ENCODE results near the gene GPC5.

GPC5 gene

DNA sequence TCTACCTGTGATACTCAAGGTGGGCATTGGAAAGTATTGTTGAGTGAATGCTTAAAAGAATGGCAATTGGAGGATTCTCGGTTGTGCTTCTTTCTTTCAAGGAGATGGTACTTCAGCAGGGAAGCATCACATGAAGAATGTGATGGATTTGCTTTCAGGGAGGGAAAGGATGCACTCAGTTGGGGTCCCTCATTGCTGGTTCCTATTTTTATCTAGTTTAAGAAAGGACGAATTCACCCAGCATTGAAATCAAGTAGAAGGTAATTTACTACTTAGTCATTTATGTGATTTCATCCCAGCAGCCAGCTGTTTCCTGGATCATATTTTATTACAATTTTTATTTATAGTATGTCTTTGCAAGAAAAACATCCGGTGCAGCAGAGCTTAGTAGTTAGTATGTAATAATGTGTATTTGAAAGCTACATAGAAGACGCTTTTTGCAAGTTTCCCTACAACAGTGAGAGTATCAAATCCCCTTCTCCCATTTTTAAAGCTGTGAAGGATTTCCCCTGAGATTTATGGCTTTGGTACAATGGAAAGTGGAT lies 417.9 kb downstream of the GPC5 start:
- H3K9ac ChIP-seq (ENCODE audit: low read length), result no peak overlapping the region
- peaks cover 14% of the 10 kb centered on the region for H3K4me1 ChIP-seq (ENCODE audit: control insufficient read depth, insufficient read depth, low read length)
- DNase-seq (ENCODE audit: low read depth), result no peak
- H3K36me3 ChIP-seq (ENCODE audit: control insufficient read depth, insufficient read depth, low read length, severe bottlenecking), result no peaks in the 10 kb centered on the region
- H3K27me3 ChIP-seq (replicated peaks; ENCODE audit: control insufficient read depth, insufficient read depth, low read length), result no peaks in the 10 kb centered on the region
- H3K4me3 ChIP-seq (ENCODE audit: low read length), result no peak overlapping the region
- H3K9me3 ChIP-seq (ENCODE audit: control insufficient read depth, low read length), result no peaks in the 10 kb centered on the region

DNA sequence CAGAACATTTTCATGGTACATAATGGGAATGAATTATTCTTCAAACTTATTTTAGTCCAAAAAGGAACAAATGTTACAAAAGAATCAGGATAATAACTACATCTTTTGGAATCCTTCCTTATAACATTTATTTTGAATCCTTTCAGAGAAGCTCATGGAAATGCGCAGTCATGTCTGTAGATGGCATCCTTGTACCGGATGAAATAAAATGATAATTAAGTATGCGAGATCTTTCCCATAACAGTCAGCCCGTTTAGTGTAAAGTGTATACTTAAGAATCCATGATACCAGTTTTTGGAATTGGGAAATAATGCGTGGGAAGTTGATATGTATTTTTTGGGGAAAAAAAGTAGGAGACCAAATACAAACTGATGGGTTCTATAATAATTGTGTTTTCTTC lies 418.8 kb downstream of the GPC5 start:
- Histone ChIP-seq H3K27me3 (replicated peaks; ENCODE audit: control insufficient read depth, insufficient read depth, low read length) (no peaks in the 10 kb centered on the region), H3K9me3 (ENCODE audit: control insufficient read depth, low read length) (no peaks in the 10 kb centered on the region), H3K36me3 (ENCODE audit: control insufficient read depth, insufficient read depth, low read length, severe bottlenecking) (no peaks in the 10 kb centered on the region), H3K4me3 (ENCODE audit: low read length) (no peak overlapping the region), H3K9ac (ENCODE audit: low read length) (no peak overlapping the region), H3K4me1 (ENCODE audit: control insufficient read depth, insufficient read depth, low read length) (peaks cover 14% of the 10 kb centered on the region)
- no peak for DNase-seq (ENCODE audit: low read depth)

DNA sequence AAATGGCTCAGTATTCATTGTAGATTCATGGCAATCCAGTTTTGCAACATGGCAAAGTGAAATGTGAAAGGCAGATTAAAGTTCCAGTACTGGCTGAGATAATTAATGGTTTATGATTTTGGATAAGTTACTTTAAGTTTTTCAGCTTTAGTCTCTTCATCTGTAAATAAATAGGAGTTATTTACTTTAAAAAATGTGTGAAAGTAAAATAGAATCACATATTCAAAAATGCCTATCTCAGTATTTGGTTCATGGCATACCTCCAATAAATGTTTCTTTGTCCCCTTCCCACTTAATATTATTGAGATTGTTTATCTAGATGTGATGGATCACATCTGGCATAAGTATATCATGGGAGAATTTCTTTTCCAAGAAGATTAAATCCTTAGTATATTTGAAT lies 426.0 kb downstream of the GPC5 start:
- H3K36me3 ChIP-seq (ENCODE audit: control insufficient read depth, insufficient read depth, low read length, severe bottlenecking), result no peaks in the 10 kb centered on the region
- no peak for DNase-seq (ENCODE audit: low read depth)
- H3K9me3 ChIP-seq (ENCODE audit: control insufficient read depth, low read length), result no peaks in the 10 kb centered on the region
- H3K4me1 ChIP-seq (ENCODE audit: control insufficient read depth, insufficient read depth, low read length), result no peaks in the 10 kb centered on the region
- no peak overlapping the region for H3K9ac ChIP-seq (ENCODE audit: low read length)
- H3K4me3 ChIP-seq (ENCODE audit: low read length), result no peak overlapping the region
- H3K27me3 ChIP-seq (replicated peaks; ENCODE audit: control insufficient read depth, insufficient read depth, low read length), result no peaks in the 10 kb centered on the region

DNA sequence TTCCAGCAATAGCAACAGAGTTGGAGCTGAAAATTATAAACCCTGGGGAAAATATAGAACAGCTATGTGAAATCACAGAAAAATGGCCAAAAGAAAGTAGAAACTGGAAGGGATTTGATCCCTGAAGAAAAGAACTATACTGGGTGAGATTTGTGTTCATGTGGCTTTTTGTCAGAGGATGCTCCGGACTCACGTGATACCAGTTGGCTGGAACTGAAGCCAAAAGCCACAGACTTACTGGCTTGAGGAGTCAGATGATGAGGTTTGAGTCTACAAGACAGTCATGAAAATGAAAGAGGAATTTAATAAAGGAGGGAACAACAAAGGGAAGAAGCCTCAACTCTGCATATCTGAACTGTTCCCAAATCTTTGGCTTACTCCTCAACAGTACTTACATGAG lies 427.1 kb downstream of the GPC5 start:
- no peaks in the 10 kb centered on the region for H3K9me3 ChIP-seq (ENCODE audit: control insufficient read depth, low read length)
- H3K4me1 ChIP-seq (ENCODE audit: control insufficient read depth, insufficient read depth, low read length), result no peaks in the 10 kb centered on the region
- no peak overlapping the region for H3K9ac ChIP-seq (ENCODE audit: low read length)
- no peak overlapping the region for H3K4me3 ChIP-seq (ENCODE audit: low read length)
- H3K36me3 ChIP-seq (ENCODE audit: control insufficient read depth, insufficient read depth, low read length, severe bottlenecking), result no peaks in the 10 kb centered on the region
- no peak for DNase-seq (ENCODE audit: low read depth)
- H3K27me3 ChIP-seq (replicated peaks; ENCODE audit: control insufficient read depth, insufficient read depth, low read length), result no peaks in the 10 kb centered on the region

DNA sequence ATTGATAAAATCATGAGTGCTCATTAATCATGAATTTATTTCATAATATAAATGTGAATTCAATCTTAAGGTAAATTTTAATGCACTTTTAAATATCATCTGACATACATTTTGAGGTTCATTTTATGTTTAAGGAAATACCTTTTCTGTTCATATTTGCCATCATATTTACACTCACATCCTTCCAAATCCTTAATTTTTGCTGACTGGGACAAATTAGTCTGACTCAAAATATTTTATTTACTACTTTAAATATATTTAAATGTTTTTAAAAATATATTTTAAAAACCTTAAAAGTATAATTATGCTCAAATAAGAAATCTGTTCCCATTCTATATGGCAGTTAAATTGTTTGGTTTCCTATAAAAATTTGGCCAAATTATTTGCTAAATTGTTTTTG lies 438.1 kb downstream of the GPC5 start:
- DNase-seq (ENCODE audit: low read depth), result no peak
- no peaks in the 10 kb centered on the region for H3K27me3 ChIP-seq (replicated peaks; ENCODE audit: control insufficient read depth, insufficient read depth, low read length)
- H3K9me3 ChIP-seq (ENCODE audit: control insufficient read depth, low read length), result no peaks in the 10 kb centered on the region
- no peak overlapping the region for H3K4me3 ChIP-seq (ENCODE audit: low read length)
- no peaks in the 10 kb centered on the region for H3K36me3 ChIP-seq (ENCODE audit: control insufficient read depth, insufficient read depth, low read length, severe bottlenecking)
- H3K9ac ChIP-seq (ENCODE audit: low read length), result no peak overlapping the region
- H3K4me1 ChIP-seq (ENCODE audit: control insufficient read depth, insufficient read depth, low read length), result no peaks in the 10 kb centered on the region

DNA sequence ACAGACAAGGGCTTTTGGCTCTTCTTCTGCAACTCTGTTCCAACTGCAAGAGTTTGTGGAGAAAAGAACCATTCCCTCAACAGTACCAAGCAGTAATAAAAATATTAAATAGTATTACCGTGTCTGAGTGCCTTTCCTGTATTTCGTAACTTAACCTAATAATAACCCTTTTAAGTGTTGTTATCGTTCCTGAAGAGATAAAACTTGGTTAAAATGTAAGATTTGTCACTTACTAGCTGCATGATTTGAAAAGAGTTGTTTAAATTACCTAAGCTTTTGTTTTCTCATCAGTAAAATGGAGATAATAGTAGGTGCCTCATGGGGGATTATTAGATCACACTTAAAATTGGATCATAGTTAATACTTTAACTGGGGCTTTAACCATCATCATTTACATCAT lies 447.2 kb downstream of the GPC5 start:
- Histone ChIP-seq H3K9ac (ENCODE audit: low read length) (no peak overlapping the region), H3K36me3 (ENCODE audit: control insufficient read depth, insufficient read depth, low read length, severe bottlenecking) (no peaks in the 10 kb centered on the region), H3K9me3 (ENCODE audit: control insufficient read depth, low read length) (no peaks in the 10 kb centered on the region), H3K4me3 (ENCODE audit: low read length) (no peak overlapping the region), H3K27me3 (replicated peaks; ENCODE audit: control insufficient read depth, insufficient read depth, low read length) (no peaks in the 10 kb centered on the region), H3K4me1 (ENCODE audit: control insufficient read depth, insufficient read depth, low read length) (no peaks in the 10 kb centered on the region)
- DNase-seq (ENCODE audit: low read depth), result no peak

DNA sequence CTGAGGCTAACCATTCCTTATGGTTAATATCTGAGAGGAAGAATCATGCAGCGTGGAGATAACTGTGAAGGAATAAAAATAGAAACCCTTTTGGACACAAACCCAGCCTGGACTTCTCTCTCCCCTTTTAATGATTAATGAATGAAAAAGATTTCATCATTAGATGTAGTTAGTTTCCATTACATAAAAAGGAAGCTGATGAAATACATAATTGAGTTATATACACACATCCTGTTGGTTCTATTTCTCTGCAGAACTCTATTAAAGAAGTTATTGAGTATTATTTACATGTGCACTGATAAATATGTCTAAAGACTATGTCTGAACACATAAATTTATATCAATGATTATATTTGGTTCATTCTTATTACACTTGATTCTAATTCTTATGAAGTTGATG lies 465.3 kb downstream of the GPC5 start:
- H3K4me3 ChIP-seq (ENCODE audit: low read length), result no peak overlapping the region
- DNase-seq (ENCODE audit: low read depth), result no peak
- H3K27me3 ChIP-seq (replicated peaks; ENCODE audit: control insufficient read depth, insufficient read depth, low read length), result no peaks in the 10 kb centered on the region
- no peaks in the 10 kb centered on the region for H3K36me3 ChIP-seq (ENCODE audit: control insufficient read depth, insufficient read depth, low read length, severe bottlenecking)
- no peaks in the 10 kb centered on the region for H3K4me1 ChIP-seq (ENCODE audit: control insufficient read depth, insufficient read depth, low read length)
- no peaks in the 10 kb centered on the region for H3K9me3 ChIP-seq (ENCODE audit: control insufficient read depth, low read length)
- H3K9ac ChIP-seq (ENCODE audit: low read length), result no peak overlapping the region

DNA sequence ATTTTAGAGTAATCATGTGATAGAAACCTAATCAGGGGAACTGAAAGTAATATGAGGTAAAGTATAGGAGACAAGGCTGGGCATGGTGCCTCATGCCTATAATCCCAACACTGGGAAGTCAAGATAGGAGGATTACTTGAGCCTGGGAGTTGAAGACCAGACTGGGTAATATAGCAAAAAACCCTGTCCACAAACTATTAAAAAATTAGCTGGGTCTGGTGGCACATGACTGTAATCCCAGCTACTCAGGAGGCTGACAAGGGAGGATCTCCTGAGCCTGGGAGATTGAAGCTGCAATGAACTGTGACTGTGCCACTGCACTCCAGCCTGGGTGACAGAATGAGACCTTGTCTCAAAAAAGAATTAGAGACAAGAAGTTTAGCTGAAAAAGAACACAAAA lies 469.9 kb downstream of the GPC5 start:
- Histone ChIP-seq H3K4me3 (ENCODE audit: low read length) (no peak overlapping the region), H3K9ac (ENCODE audit: low read length) (no peak overlapping the region), H3K36me3 (ENCODE audit: control insufficient read depth, insufficient read depth, low read length, severe bottlenecking) (no peaks in the 10 kb centered on the region), H3K9me3 (ENCODE audit: control insufficient read depth, low read length) (no peaks in the 10 kb centered on the region), H3K27me3 (replicated peaks; ENCODE audit: control insufficient read depth, insufficient read depth, low read length) (no peaks in the 10 kb centered on the region), H3K4me1 (ENCODE audit: control insufficient read depth, insufficient read depth, low read length) (no peaks in the 10 kb centered on the region)
- no peak for DNase-seq (ENCODE audit: low read depth)

DNA sequence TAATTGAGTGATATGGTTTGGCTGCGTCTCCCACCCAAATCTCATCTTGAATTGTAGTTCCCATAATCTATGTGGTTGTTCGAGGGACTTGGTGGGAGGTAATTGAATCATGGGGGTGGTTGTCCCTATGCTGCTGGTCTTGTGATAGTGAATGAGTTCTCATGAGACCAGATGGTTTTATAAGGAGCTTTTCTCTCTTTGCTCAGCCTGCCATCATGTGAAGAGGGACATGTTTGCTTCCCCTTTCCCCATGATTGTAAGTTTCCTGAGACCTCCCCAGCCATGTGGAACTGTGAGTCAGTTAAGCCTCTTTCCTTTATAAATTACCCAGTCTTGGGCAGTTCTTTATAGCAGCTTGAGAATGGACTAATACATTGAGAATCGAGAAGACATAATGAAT lies 480.1 kb downstream of the GPC5 start:
- H3K36me3 ChIP-seq (ENCODE audit: control insufficient read depth, insufficient read depth, low read length, severe bottlenecking), result no peaks in the 10 kb centered on the region
- DNase-seq (ENCODE audit: low read depth), result no peak
- H3K27me3 ChIP-seq (replicated peaks; ENCODE audit: control insufficient read depth, insufficient read depth, low read length), result no peaks in the 10 kb centered on the region
- H3K4me3 ChIP-seq (ENCODE audit: low read length), result no peak overlapping the region
- H3K9me3 ChIP-seq (ENCODE audit: control insufficient read depth, low read length), result no peaks in the 10 kb centered on the region
- no peak overlapping the region for H3K9ac ChIP-seq (ENCODE audit: low read length)
- H3K4me1 ChIP-seq (ENCODE audit: control insufficient read depth, insufficient read depth, low read length), result no peaks in the 10 kb centered on the region

DNA sequence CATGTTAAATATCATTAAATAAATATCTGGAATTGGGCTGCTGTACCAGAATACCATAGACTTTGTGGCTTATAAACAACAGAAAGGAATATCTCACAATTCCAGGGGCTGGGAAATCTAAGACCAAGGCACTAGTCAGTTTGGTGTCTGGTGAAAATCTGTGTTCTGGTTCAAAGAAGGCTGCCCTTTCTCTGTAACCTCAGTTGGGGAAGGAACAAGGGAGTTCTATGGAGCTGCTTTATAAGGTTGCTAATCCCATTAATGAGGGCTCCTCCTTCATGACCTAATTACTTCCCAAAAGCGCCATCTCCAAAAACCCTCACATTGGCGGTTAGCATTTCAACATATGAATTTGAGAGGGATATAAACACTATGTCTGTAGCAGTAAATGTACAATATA lies 480.9 kb downstream of the GPC5 start:
- Histone ChIP-seq H3K36me3 (ENCODE audit: control insufficient read depth, insufficient read depth, low read length, severe bottlenecking) (no peaks in the 10 kb centered on the region), H3K9me3 (ENCODE audit: control insufficient read depth, low read length) (no peaks in the 10 kb centered on the region), H3K4me3 (ENCODE audit: low read length) (no peak overlapping the region), H3K27me3 (replicated peaks; ENCODE audit: control insufficient read depth, insufficient read depth, low read length) (no peaks in the 10 kb centered on the region), H3K9ac (ENCODE audit: low read length) (no peak overlapping the region), H3K4me1 (ENCODE audit: control insufficient read depth, insufficient read depth, low read length) (no peaks in the 10 kb centered on the region)
- DNase-seq (ENCODE audit: low read depth), result no peak

DNA sequence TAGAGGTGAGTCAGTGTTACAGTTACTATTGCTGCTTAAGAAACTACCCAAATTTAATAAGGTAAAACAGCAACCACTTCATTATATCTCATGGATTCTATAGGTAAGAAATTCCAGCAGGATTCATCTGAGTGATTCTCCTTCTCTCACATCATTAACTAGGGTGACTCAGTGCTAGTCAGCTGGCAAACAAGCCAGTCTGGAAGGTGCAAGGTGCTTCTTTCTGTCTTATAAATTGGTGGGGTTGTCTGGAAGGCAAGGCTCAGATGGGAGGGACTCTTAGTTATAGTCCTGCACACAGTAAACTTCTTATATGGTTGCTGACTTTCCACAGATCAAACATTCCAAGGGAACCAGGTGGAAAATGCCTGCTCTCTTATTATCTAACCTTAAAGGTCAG lies 484.5 kb downstream of the GPC5 start:
- no peak for DNase-seq (ENCODE audit: low read depth)
- H3K27me3 ChIP-seq (replicated peaks; ENCODE audit: control insufficient read depth, insufficient read depth, low read length), result no peaks in the 10 kb centered on the region
- no peaks in the 10 kb centered on the region for H3K9me3 ChIP-seq (ENCODE audit: control insufficient read depth, low read length)

DNA sequence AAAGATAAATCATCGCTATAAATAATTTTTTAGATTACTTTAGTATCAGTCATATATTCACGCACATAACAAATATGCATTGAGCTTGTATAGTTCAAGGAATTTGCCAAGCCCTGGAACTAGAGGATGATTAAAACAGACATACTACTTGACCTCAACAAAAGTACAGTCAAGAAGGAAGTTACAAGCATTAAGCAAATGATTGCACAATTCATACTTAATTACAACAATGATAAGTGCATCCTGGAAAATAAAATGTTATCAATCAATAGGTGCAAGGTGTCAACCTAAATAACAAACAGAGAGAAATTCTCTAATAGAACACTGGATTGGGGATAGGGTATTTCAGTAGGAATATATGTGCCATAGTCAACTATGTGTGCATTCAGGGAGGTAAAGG lies 491.2 kb downstream of the GPC5 start:
- DNase-seq (ENCODE audit: low read depth), result no peak
- no peak overlapping the region for H3K4me3 ChIP-seq (ENCODE audit: low read length)
- H3K9ac ChIP-seq (ENCODE audit: low read length), result no peak overlapping the region
- no peaks in the 10 kb centered on the region for H3K9me3 ChIP-seq (ENCODE audit: control insufficient read depth, low read length)
- no peaks in the 10 kb centered on the region for H3K4me1 ChIP-seq (ENCODE audit: control insufficient read depth, insufficient read depth, low read length)
- no peaks in the 10 kb centered on the region for H3K27me3 ChIP-seq (replicated peaks; ENCODE audit: control insufficient read depth, insufficient read depth, low read length)
- H3K36me3 ChIP-seq (ENCODE audit: control insufficient read depth, insufficient read depth, low read length, severe bottlenecking), result no peaks in the 10 kb centered on the region

More for the DNA sequence above, 484.5 kb downstream of the GPC5 start:
- Histone ChIP-seq H3K9ac (ENCODE audit: low read length) (no peak overlapping the region), H3K4me3 (ENCODE audit: low read length) (no peak overlapping the region), H3K4me1 (ENCODE audit: control insufficient read depth, insufficient read depth, low read length) (no peaks in the 10 kb centered on the region), H3K36me3 (ENCODE audit: control insufficient read depth, insufficient read depth, low read length, severe bottlenecking) (no peaks in the 10 kb centered on the region)

Data from adipocyte (in vitro differentiated cells).